Stimulated activated CD8-positive, alpha-beta memory T cell treated with anti-CD3 and anti-CD28 coated beads, Interleukin-2, amount 100 ng/mL, for 1 hour (primary cell): ENCODE results near the gene PSMG2.
"Not testable (repeated sequence)": the region's sequence is repeated elsewhere in the genome, so short reads cannot be mapped to it uniquely, and the experiment has no call there.

Experiments used
- DNase-seq, 2 donors: peaks; one replicate each; pipeline ENCODE4 v3.0.0-alpha.2; 2020; ENCODE audit warnings: low read depth in 2 of 2

The PSMG2 gene

GRCh38 chr18:12722731-12723130 lies 19.9 kb downstream of the PSMG2 start:
- DNase-seq, result no peak

- DNase-seq, result no peak
Observed at GRCh38 chr18:12726331-12726730, 23.5 kb downstream of the PSMG2 start.

GRCh38 chr18:12726774-12727550 lies 24.1 kb downstream of the PSMG2 start:
- peak; percentile 7 to 17 for DNase-seq

GRCh38 chr18:12737243-12737902 lies 34.5 kb downstream of the PSMG2 start:
- DNase-seq, result no peak

GRCh38 chr18:12741351-12741750 lies 38.5 kb downstream of the PSMG2 start:
- no peak for DNase-seq

- DNase-seq, result no peak
Observed at GRCh38 chr18:12742453-12742852, 39.6 kb downstream of the PSMG2 start.

- no peak for DNase-seq
Observed at GRCh38 chr18:12744103-12744502, 41.3 kb downstream of the PSMG2 start.

GRCh38 chr18:12745095-12745795 lies 42.4 kb downstream of the PSMG2 start:
- DNase-seq, result no peak

- no peak for DNase-seq
Observed at GRCh38 chr18:12747530-12748315, 44.9 kb downstream of the PSMG2 start.

- DNase-seq, result no peak
Observed at GRCh38 chr18:12748671-12749070, 45.8 kb downstream of the PSMG2 start.

GRCh38 chr18:12749121-12749520 lies 46.3 kb downstream of the PSMG2 start:
- no peak for DNase-seq

- DNase-seq, result no peak
Observed at GRCh38 chr18:12750076-12750714, 47.4 kb downstream of the PSMG2 start.

- no peak for DNase-seq
Observed at GRCh38 chr18:12750715-12751502, 48.1 kb downstream of the PSMG2 start.

- no peak for DNase-seq
Observed at GRCh38 chr18:12751503-12751884, 48.7 kb downstream of the PSMG2 start.

GRCh38 chr18:12751891-12752290 lies 49.0 kb downstream of the PSMG2 start:
- DNase-seq, result no peak

- no peak for DNase-seq
Observed at GRCh38 chr18:12754511-12754910, 51.7 kb downstream of the PSMG2 start.

GRCh38 chr18:12755606-12756005 lies 52.8 kb downstream of the PSMG2 start:
- DNase-seq, result not testable (repeated sequence)

- DNase-seq, result not testable (repeated sequence)
Observed at GRCh38 chr18:12756619-12757239, 53.9 kb downstream of the PSMG2 start.

- not testable (repeated sequence) for DNase-seq
Observed at GRCh38 chr18:12758566-12758965, 55.7 kb downstream of the PSMG2 start.

GRCh38 chr18:12765126-12765525 lies 62.3 kb downstream of the PSMG2 start:
- no peak for DNase-seq
